ENCODE data around the gene KLF3. TPM values are rescaled to one million over a fixed set of nuclear protein-coding genes. Genes with fewer than 3 reads are reported as not detected.
A peak's percentile ranks its signal among the peaks of the same experiment; 100 is the strongest.

KLF3 gene
- total and polyA plus RNA-seq, 9 of the 15 experiments (the other 6 are each of a cell fraction or from before 2014, with no cell fraction given), result 9.9 to 47.2 (median 18.1) TPM

- no peak for TF ChIP-seq ZNF165 (CRISPR knock-in tag; IDR thresholded peaks at IDR 0.05; ENCODE audit: borderline replicate concordance)
- TF ChIP-seq ZNF316 (IDR thresholded peaks at IDR 0.05), result peak; percentile 67
- no peak for TF ChIP-seq MYNN (IDR thresholded peaks at IDR 0.05)
- TF ChIP-seq MYNN (CRISPR knock-in tag; IDR thresholded peaks at IDR 0.05), result no peak
- no peak for TF ChIP-seq ZZZ3 (IDR thresholded peaks at IDR 0.05)
- TF ChIP-seq HDAC1 (IDR thresholded peaks at IDR 0.05), result no peak
- TF ChIP-seq C11orf30 (IDR thresholded peaks at IDR 0.05; ENCODE audit: low read depth), result peak; percentile 32; the same call in 1 of the 2 replicates
- TF ChIP-seq CHAMP1 (IDR thresholded peaks at IDR 0.05), result no peak
- TF ChIP-seq MLX (CRISPR knock-in tag; conservative IDR thresholded peaks at IDR 0.05), result no peak
- TF ChIP-seq MLLT1 (IDR thresholded peaks at IDR 0.05), result no peak
- no peak for TF ChIP-seq HES1 (IDR thresholded peaks at IDR 0.05; ENCODE audit: low read depth)
- TF ChIP-seq MTA2 (IDR thresholded peaks at IDR 0.05; ENCODE audit: low read depth), result no peak
- no peak for TF ChIP-seq ZNF23 (CRISPR knock-in tag; IDR thresholded peaks at IDR 0.05)
- no peak for TF ChIP-seq POU5F1 (IDR thresholded peaks at IDR 0.05; ENCODE audit: borderline replicate concordance, low read depth, low read length, partially characterized antibody)
- no peak for TF ChIP-seq U2AF1 (optimal IDR thresholded peaks at IDR 0.05; ENCODE audit: low read depth, low read length)
Measured at GRCh38 chr4:38668203-38668971, 4.4 kb downstream of the KLF3 start (continued).

Data from K562 (cell line).